ENCODE data around the gene FAM240B. TPM values are rescaled to one million over a fixed set of nuclear protein-coding genes. Genes with fewer than 3 reads are reported as not detected.
A peak's percentile ranks its signal among the peaks of the same experiment; 100 is the strongest.

FAM240B gene
- total RNA-seq, 1 donor from 2014 or later = not detected

- H3K36me3 ChIP-seq (ENCODE audit: control insufficient read depth, insufficient read depth, low read length) = no peaks in the 10 kb centered on the region
- TF ChIP-seq CTCF (IDR thresholded peaks at IDR 0.05; ENCODE audit: insufficient read depth, low read length, poor library complexity, severe bottlenecking) = no peak
- no peak overlapping the region for H3K4me3 ChIP-seq (ENCODE audit: low read depth, low read length)
- no peaks in the 10 kb centered on the region for H3K27me3 ChIP-seq (ENCODE audit: control insufficient read depth, insufficient read depth, low read length)
- DNase-seq (ENCODE audit: low read depth) = peak; percentile 95
Observed at GRCh38 chr9:38682713-38683112, 37.2 kb downstream of the FAM240B start.

DNA sequence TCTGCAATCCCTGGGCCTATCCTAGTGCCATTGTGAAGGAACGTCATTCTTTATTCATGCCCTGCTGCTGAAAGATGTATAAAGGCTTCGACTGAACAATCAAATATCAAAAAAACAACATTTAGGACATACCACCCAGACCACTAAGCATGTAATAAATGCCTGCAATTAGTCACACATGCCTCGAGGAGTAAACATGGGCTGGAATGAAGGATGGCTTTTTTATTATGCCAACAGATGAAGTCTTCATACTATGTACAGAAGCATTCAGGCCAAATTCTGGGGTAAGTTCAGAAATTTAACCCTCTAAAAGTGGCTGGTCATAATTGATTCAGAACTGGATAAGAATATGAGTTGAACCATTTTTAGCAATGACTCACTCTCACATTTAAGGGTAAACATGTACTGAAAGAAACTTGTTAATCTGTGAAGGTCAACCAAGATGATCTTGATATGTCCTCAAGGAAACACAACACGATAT lies 38.1 kb downstream of the FAM240B start:
- H3K27me3 ChIP-seq (ENCODE audit: control insufficient read depth, insufficient read depth, low read length) = no peaks in the 10 kb centered on the region
- no peak overlapping the region for H3K4me3 ChIP-seq (ENCODE audit: low read depth, low read length)
- peak; percentile 56 for DNase-seq (ENCODE audit: low read depth)
- H3K36me3 ChIP-seq (ENCODE audit: control insufficient read depth, insufficient read depth, low read length) = no peaks in the 10 kb centered on the region
- no peak for TF ChIP-seq CTCF (IDR thresholded peaks at IDR 0.05; ENCODE audit: insufficient read depth, low read length, poor library complexity, severe bottlenecking)

DNA sequence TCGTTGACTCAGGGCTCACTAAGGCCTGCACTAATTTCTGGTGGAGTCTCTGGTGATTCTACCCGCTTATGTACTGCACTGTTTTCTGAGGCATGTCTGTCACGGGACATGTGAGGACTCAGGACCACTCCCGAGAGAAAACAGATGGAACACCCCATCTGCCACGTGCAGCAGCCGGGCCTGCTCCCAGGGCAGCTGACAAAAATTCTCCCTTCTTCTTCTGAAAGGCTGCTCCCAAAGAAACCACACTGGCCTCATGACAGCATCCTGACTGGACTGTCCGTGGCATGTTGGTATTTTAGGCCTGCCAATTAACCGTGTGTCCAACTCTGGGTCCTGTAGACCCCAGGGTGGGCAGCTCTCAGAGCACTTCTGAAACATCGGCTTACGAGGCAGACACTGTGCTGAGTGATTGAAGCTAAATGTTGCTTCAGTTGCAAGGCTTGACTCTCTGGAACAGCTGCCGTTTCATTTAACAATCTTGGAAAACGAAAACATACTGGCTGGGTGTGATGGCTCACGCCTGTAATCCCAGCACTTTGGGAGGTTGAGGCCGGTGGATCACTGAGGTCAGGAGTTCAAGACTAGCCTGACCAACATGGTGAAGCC lies 39.0 kb downstream of the FAM240B start:
- Histone ChIP-seq H3K36me3 (ENCODE audit: control insufficient read depth, insufficient read depth, low read length) (no peaks in the 10 kb centered on the region), H3K27me3 (ENCODE audit: control insufficient read depth, insufficient read depth, low read length) (no peaks in the 10 kb centered on the region), H3K4me3 (ENCODE audit: low read depth, low read length) (no peak overlapping the region)
- TF ChIP-seq CTCF (IDR thresholded peaks at IDR 0.05; ENCODE audit: insufficient read depth, low read length, poor library complexity, severe bottlenecking) = no peak
- no peak for DNase-seq (ENCODE audit: low read depth)

DNA sequence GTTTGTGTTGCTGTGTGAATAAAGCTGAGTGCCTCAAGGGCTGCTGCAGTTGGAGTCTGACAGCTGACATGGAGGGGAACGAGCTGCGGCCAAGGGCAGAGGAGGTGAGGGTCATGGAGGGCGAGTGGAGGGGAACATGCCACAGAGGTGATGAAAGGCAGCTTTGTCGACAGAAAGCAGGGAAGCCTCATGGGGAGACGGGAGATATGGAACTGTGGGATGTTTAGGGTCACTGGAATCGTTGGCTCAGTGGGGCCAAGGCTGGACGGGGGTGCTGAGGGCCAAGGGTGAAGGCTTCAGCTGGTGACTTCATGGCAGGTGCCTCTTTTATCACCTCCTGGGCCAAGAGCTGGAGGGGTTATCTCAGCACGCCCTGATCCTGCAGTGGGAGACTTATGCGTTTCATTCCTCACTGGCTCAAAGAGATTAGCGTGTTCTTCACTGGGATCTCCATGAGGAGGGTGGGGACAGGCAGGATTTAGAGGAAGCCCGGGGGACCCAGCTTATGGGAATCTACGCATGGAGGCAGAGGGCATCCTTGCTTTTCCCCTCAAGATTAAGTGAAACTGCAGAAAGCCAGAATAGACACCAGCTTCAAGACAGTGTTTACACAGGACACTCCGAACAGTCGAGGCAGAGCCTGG lies 42.2 kb downstream of the FAM240B start:
- Histone ChIP-seq H3K27me3 (ENCODE audit: control insufficient read depth, insufficient read depth, low read length) (no peaks in the 10 kb centered on the region), H3K36me3 (ENCODE audit: control insufficient read depth, insufficient read depth, low read length) (no peaks in the 10 kb centered on the region), H3K4me3 (ENCODE audit: low read depth, low read length) (no peak overlapping the region)
- no peak for TF ChIP-seq CTCF (IDR thresholded peaks at IDR 0.05; ENCODE audit: insufficient read depth, low read length, poor library complexity, severe bottlenecking)
- no peak for DNase-seq (ENCODE audit: low read depth)

DNA sequence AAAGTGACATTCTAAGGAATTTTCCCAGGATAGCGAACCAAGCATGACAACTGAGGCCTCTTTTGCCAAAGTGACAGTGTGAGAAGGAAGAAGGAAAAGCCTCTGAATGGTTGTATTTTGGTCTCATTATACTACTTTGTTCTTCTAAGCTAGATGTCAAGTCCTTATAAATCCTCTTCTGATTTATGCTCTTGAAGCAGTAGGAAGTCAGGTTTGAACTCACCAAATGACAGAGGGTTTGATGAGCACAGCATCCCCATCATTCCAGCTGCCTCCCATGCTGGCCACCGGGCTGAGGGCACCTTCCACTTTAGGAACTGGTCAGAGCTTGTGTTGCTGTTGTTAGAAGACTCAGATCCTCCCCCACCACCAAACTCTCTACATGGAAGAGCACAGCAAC lies 44.1 kb downstream of the FAM240B start:
- Histone ChIP-seq H3K36me3 (ENCODE audit: control insufficient read depth, insufficient read depth, low read length) (no peaks in the 10 kb centered on the region), H3K4me3 (ENCODE audit: low read depth, low read length) (no peak overlapping the region), H3K27me3 (ENCODE audit: control insufficient read depth, insufficient read depth, low read length) (no peaks in the 10 kb centered on the region)
- no peak for DNase-seq (ENCODE audit: low read depth)
- TF ChIP-seq CTCF (IDR thresholded peaks at IDR 0.05; ENCODE audit: insufficient read depth, low read length, poor library complexity, severe bottlenecking) = no peak

- Histone ChIP-seq H3K27me3 (ENCODE audit: control insufficient read depth, insufficient read depth, low read length) (no peaks in the 10 kb centered on the region), H3K4me3 (ENCODE audit: low read depth, low read length) (no peak overlapping the region), H3K36me3 (ENCODE audit: control insufficient read depth, insufficient read depth, low read length) (no peaks in the 10 kb centered on the region)
- DNase-seq (ENCODE audit: low read depth) = no peak
- no peak for TF ChIP-seq CTCF (IDR thresholded peaks at IDR 0.05; ENCODE audit: insufficient read depth, low read length, poor library complexity, severe bottlenecking)
Observed at GRCh38 chr9:38675211-38675610, 44.7 kb downstream of the FAM240B start.

All from kidney epithelial cell (primary cell).